ENCODE results near the gene RNF7.
A peak's percentile ranks its signal among the peaks of the same experiment; 100 is the strongest.
"Not testable (repeated sequence)": the region's sequence is repeated elsewhere in the genome, so short reads cannot be mapped to it uniquely, and the experiment has no call there.

The RNF7 gene

DNA sequence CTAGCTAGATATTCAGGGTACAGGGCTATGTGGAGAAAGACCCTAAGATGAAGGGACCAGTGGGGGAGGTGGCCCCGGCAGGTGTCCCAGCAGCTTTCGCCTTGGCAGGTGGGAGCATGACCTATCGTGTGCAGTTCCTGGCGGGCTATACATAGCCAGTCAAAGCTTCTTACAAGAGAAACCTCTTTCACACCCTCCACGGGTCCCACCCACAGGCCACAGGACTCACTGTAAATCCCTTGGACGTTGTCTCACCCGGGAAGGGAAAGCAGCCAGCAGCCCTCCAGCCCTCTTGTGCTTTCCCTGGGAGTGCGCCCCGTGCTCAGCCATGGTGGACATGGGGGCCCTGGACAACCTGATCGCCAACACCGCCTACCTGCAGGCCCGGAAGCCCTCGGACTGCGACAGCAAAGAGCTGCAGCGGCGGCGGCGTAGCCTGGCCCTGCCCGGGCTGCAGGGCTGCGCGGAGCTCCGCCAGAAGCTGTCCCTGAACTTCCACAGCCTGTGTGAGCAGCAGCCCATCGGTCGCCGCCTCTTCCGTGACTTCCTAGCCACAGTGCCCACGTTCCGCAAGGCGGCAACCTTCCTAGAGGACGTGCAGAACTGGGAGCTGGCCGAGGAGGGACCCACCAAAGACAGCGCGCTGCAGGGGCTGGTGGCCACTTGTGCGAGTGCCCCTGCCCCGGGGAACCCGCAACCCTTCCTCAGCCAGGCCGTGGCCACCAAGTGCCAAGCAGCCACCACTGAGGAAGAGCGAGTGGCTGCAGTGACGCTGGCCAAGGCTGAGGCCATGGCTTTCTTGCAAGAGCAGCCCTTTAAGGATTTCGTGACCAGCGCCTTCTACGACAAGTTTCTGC lies 40.1 kb downstream of the RNF7 start:
- no peak for DNase-seq (ENCODE audit: low read depth in 1 of 2, low spot score in 1 of 2)

DNA sequence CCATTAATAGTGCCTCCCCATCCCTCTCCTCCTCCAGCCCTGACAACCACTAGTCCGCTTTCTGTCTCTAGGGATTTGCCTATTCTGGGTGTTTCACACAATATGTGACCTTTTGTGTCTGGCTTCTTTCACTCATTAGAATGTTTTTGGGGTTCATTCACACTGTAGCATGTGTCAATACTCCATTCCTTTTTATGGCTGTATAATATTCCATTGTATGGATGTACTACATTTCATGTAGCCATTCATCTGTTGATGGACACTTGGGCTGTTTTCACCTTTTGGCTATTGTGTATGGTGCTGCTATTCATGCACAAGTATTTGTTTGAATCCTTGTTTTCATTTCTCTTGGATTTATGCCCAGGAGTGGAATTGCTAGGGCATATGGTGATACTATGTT lies 41.6 kb downstream of the RNF7 start:
- no peak for DNase-seq (ENCODE audit: low read depth in 1 of 2, low spot score in 1 of 2)

DNA sequence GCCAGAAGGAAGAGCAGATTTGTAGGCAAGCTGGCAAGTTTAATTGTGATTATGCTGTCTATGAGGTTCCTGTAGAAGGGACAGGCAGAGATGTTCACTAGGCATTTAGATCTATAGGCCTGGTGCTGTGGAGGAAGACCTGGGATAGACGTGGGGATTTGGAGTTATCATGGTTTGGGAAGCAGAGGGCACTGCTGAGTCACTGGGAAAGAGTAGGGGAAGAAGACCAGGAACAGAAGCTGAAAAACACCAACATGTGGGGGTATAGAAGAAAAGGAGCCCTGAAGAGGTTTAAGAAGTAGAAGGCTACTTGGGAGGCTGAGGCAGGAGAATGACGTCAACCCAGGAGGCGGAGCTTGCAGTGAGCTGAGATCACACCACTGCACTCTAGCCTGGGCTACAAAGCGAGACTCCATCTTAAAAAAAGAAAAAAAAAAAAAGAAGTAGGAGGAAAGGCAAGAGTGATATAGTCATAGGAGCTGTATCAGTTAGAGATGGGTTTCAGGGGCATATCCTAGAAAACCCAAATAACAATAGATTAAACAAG lies 44.4 kb downstream of the RNF7 start:
- no peak for DNase-seq (ENCODE audit: low read depth in 1 of 2, low spot score in 1 of 2)

GRCh38 chr3:141783632-141784031 lies 45.5 kb downstream of the RNF7 start:
- no peak for DNase-seq (ENCODE audit: low read depth in 1 of 2, low spot score in 1 of 2)

GRCh38 chr3:141784096-141784495 lies 46.0 kb downstream of the RNF7 start:
- DNase-seq (ENCODE audit: low read depth in 1 of 2, low spot score in 1 of 2): no peak

DNA sequence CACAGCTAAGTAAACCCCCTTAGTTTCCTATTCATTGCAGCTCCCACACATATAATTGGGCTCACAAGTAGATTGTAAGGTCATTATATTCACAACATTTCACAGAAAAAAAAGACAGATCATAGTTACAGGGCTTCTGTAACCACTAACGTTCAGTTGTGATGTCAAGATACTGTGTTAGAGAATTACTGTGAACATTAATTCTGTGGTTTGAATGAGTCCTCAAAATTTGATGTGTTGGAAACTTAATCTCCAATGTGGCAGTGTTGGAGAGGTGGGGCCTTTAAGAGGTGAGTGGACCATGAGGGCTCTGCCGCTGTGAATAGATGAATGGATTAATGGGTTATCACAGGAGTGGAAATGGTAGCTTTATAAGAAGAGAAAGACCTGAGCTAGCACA lies 46.4 kb downstream of the RNF7 start:
- DNase-seq (ENCODE audit: low read depth in 1 of 2, low spot score in 1 of 2): no peak

DNA sequence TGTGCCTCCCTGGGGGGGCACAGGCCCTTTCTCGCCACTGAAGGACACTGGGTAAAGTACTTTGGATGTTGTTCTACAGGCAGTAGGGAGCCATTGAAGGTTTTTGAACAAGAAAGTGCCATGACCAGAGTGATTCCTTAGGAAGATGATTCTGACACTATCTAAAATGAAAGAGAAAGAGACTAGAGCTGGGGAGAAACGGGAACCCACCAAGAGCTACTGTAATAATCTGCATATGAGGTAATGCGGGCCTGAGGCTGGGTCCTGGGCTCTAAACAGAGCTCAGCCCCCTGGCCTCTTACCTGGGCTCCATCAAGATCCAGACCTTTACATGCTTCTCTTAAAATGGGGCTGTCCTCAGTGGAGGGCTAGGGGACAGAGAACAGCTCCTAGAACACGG lies 50.1 kb downstream of the RNF7 start:
- DNase-seq (ENCODE audit: low read depth in 1 of 2, low spot score in 1 of 2): no peak

DNA sequence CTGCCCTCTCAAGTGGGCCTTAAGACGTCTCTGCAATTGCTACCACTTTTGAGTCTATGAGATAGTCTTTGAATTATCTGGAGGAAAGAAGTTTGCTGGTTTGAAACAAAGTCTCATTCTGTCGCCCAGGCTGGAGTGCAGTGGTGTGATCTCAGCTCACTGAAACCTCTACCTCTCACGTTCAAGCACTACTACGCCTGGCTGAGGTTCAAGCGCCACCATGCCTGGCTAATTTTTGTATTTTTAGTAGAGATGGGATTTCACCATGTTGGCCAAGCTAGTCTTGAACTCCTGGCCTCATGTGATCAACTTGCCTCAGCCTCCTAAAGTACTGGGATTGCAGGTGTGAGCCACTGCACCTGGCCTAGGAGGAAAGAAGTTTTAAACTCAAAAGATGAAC lies 50.7 kb downstream of the RNF7 start:
- DNase-seq (ENCODE audit: low read depth in 1 of 2, low spot score in 1 of 2): not testable (repeated sequence)

GRCh38 chr3:141789281-141789680 lies 51.2 kb downstream of the RNF7 start:
- no peak for DNase-seq (ENCODE audit: low read depth in 1 of 2, low spot score in 1 of 2)

GRCh38 chr3:141790171-141790570 lies 52.1 kb downstream of the RNF7 start:
- DNase-seq (ENCODE audit: low read depth in 1 of 2, low spot score in 1 of 2): no peak

GRCh38 chr3:141792495-141792894 lies 54.4 kb downstream of the RNF7 start:
- no peak for DNase-seq (ENCODE audit: low read depth in 1 of 2, low spot score in 1 of 2)

DNA sequence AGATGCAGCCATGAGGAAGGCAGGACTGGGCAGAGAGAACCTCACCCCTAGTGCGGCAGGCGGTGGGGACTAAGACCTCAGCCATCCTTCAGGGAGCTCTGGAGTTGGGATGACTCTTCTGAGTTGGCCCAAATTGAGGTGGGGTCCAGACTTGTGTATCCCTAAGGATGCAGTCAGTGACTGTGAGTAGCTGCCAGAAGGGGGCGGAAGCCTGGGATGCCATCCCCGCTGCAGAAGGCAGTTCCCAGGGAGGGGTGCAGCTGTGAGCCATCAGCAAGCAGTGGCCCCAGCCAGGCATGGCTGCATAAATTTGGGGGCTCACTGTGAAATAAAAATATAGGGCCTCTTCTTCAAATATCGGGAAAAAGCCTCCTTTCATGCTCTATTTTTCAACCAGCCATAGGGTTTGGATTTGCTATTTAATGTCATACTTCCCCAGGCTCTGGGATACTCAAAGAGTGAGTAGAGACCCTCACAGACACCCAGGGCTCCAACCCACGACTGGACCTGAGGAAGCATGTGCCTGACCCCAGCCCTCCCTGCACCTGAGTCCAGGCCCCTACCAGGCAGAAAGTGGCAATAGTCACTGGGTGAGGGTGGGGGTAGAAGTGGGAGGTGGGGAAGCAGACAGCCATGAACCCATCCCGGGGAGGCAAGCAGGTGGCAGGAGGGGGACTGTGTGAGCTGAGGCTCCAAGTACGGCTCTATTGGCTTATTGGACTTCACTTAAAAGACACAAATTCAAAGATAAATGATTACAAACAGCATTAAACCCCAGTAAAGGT lies 55.6 kb downstream of the RNF7 start:
- DNase-seq (ENCODE audit: low read depth in 1 of 2, low spot score in 1 of 2): no peak

GRCh38 chr3:141795276-141795675 lies 57.2 kb downstream of the RNF7 start:
- no peak for DNase-seq (ENCODE audit: low read depth in 1 of 2, low spot score in 1 of 2)

GRCh38 chr3:141795741-141796080 lies 57.6 kb downstream of the RNF7 start:
- no peak for DNase-seq (ENCODE audit: low read depth in 1 of 2, low spot score in 1 of 2)

- DNase-seq (ENCODE audit: low read depth in 1 of 2, low spot score in 1 of 2): peak; percentile 34 to 35
These were observed 58.2 kb downstream of the RNF7 start for GRCh38 chr3:141796081-141796888.
